Loucy (cell line): ENCODE data around the gene TCEA3.

Experiments
- EZH2phosphoT487 ChIP-seq: fragments of 200-600 bp; IDR thresholded peaks from 2 replicates; pipeline ENCODE4 v1.6.1; 2018; ENCODE audit warnings: antibody characterized with exemption, mild to moderate bottlenecking, moderate library complexity, borderline replicate concordance
- TF ChIP-seq, protein P1 (sequence below): fragments of 200-600 bp; sonication (generic); conservative IDR thresholded peaks from 2 replicates; pipeline ENCODE4 v1.5.1; 2014; ENCODE audit warnings: mild to moderate bottlenecking, antibody characterized with exemption, low read length

GRCh38 chr1:23470282-23471070 lies 45.9 kb upstream of the TCEA3 start:
- TF ChIP-seq, protein P1, sequence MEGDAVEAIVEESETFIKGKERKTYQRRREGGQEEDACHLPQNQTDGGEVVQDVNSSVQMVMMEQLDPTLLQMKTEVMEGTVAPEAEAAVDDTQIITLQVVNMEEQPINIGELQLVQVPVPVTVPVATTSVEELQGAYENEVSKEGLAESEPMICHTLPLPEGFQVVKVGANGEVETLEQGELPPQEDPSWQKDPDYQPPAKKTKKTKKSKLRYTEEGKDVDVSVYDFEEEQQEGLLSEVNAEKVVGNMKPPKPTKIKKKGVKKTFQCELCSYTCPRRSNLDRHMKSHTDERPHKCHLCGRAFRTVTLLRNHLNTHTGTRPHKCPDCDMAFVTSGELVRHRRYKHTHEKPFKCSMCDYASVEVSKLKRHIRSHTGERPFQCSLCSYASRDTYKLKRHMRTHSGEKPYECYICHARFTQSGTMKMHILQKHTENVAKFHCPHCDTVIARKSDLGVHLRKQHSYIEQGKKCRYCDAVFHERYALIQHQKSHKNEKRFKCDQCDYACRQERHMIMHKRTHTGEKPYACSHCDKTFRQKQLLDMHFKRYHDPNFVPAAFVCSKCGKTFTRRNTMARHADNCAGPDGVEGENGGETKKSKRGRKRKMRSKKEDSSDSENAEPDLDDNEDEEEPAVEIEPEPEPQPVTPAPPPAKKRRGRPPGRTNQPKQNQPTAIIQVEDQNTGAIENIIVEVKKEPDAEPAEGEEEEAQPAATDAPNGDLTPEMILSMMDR = no peak
- no peak for TF ChIP-seq EZH2phosphoT487
